WERI-Rb-1 (cell line): ENCODE data around the gene NR6A1.

ENCODE experiments used
- DNase-seq: peaks from one replicate; pipeline ENCODE4 v3.0.0-alpha.2; 2020
- H3K27ac ChIP-seq: fragments of 250-450 bp; sonication (Bioruptor Pico); 2 replicates; pipeline ENCODE4 v1.5.1; 2020; ENCODE audit warnings: mild to moderate bottlenecking, moderate library complexity
- H3K27me3 ChIP-seq: fragments of 250-450 bp; sonication (Bioruptor Pico); 2 replicates; pipeline ENCODE4 v1.5.1; 2021; ENCODE audit warnings: mild to moderate bottlenecking, low read depth, moderate library complexity; ENCODE audit not compliant: insufficient read depth, severe bottlenecking
- H3K36me3 ChIP-seq: fragments of 250-450 bp; sonication (Bioruptor Pico); 2 replicates; pipeline ENCODE4 v1.5.1; 2020; ENCODE audit warnings: mild to moderate bottlenecking, moderate library complexity
- H3K4me3 ChIP-seq: 2 replicates; pipeline ENCODE4 v1.5.1; 2011; ENCODE audit warnings: low read depth, mild to moderate bottlenecking, control low read depth, low read length
- H3K9me3 ChIP-seq: fragments of 250-450 bp; sonication (Bioruptor Pico); 2 replicates; pipeline ENCODE4 v1.5.1; 2021; ENCODE audit warnings: mild to moderate bottlenecking, moderate library complexity; ENCODE audit not compliant: severe bottlenecking
- CTCF ChIP-seq: IDR thresholded peaks from 2 replicates; pipeline ENCODE4 v1.5.1; 2011; ENCODE audit warnings: low read depth, mild to moderate bottlenecking, control low read depth, inconsistent platforms, low read length

The NR6A1 gene

DNA sequence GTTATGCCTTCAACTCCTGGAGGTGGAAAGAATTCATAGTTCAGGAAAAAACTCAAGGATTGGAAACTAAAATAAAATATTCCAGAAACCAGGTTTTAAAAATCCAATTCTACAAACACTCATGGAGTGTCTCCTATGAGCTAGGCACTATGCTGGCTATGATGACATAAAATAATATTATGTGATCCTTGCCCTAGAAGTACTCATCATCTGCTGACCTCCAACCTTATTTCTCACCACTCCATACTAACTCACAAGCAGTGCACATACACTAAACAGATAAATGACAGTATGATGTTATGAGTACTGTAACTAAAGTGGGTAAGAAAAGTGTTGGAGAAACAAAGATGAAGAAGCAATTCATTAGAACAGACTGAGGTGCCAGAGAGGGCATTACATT is 170.7 kb downstream of the NR6A1 start:
- Histone ChIP-seq H3K27ac (no peak overlapping the region), H3K4me3 (no peak overlapping the region), H3K27me3 (no peaks in the 10 kb centered on the region), H3K36me3 (no peaks in the 10 kb centered on the region; the same call in 1 of the 2 replicates), H3K9me3 (no peaks in the 10 kb centered on the region)
- TF ChIP-seq CTCF, result no peak
- no peak for DNase-seq

DNA sequence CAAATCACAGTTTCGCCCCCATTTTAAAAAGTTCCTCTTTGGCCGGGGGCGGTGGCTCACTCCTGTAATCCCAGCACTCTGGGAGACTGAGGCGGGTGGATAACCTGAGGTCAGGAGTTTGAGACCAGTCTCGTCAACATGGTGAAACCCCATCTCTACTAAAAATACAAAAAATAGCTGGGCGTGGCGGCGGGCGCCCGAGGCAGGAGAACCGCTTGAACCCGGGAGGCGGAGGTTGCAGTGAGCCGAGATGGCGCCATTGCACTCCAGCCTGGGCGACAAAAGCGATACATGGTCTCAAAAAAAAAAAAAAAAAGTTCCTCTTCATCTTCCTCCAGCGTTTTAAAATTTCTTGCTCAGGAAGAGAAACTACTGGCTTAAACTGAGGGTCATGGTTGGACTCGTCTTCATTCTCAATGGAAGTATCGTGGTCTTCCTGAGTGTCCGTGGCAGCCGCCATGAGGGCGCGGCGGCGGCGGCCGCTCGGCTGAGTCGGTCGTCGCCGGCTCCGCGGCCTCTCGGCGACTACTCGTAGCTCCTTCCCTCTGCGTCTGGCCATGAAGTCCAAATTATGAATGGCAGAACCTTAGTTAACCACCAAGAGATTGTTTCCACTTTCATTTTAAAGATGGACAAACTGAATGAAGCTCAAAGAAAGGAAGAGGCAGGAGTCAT is 171.9 kb downstream of the NR6A1 start:
- DNase-seq, result no peak
- H3K4me3 ChIP-seq, result no peak overlapping the region

DNA sequence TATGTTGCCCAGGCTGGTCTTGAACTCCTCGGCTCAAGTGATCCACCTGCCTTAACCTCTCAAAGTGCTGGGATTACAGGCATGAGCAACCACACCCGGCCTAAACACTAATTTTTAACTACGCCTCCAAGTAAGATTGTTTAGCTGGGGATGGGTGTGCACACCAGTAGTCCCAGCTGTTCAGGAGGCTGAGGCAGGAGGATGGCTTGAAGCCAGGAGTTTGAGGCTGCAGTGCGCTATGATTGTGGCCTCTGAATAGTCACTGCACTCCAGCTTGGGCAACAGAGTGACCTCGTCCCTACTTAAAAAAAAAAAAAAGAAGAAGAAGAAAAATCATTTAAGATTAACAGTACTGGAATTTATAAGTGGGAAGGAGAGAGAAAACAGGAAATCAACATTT is 173.1 kb downstream of the NR6A1 start:
- Histone ChIP-seq H3K27me3 (no peaks in the 10 kb centered on the region), H3K4me3 (no peak overlapping the region), H3K36me3 (no peaks in the 10 kb centered on the region; the same call in 1 of the 2 replicates), H3K27ac (no peak overlapping the region), H3K9me3 (no peaks in the 10 kb centered on the region)
- TF ChIP-seq CTCF, result no peak
- no peak for DNase-seq

More for the DNA sequence above, 171.9 kb downstream of the NR6A1 start:
- no peaks in the 10 kb centered on the region for H3K27me3 ChIP-seq
- TF ChIP-seq CTCF, result no peak
- H3K36me3 ChIP-seq, result no peaks in the 10 kb centered on the region; the same call in 1 of the 2 replicates
- no peak overlapping the region for H3K27ac ChIP-seq
- H3K9me3 ChIP-seq, result no peaks in the 10 kb centered on the region

- H3K27ac ChIP-seq, result no peak overlapping the region
- H3K9me3 ChIP-seq, result no peaks in the 10 kb centered on the region
- H3K4me3 ChIP-seq, result no peak overlapping the region
- H3K36me3 ChIP-seq, result no peaks in the 10 kb centered on the region; the same call in 1 of the 2 replicates
- no peak for TF ChIP-seq CTCF
- DNase-seq, result no peak
- no peaks in the 10 kb centered on the region for H3K27me3 ChIP-seq
Observed at GRCh38 chr9:124596172-124596839, 174.8 kb downstream of the NR6A1 start.

GRCh38 chr9:124595743-124596142 is 175.4 kb downstream of the NR6A1 start:
- Histone ChIP-seq H3K9me3 (no peaks in the 10 kb centered on the region), H3K27me3 (no peaks in the 10 kb centered on the region), H3K27ac (no peak overlapping the region), H3K4me3 (no peak overlapping the region), H3K36me3 (no peaks in the 10 kb centered on the region; the same call in 1 of the 2 replicates)
- no peak for DNase-seq
- TF ChIP-seq CTCF, result no peak
